ENCODE measurements around the gene CYSRT1.

The CYSRT1 gene

DNA sequence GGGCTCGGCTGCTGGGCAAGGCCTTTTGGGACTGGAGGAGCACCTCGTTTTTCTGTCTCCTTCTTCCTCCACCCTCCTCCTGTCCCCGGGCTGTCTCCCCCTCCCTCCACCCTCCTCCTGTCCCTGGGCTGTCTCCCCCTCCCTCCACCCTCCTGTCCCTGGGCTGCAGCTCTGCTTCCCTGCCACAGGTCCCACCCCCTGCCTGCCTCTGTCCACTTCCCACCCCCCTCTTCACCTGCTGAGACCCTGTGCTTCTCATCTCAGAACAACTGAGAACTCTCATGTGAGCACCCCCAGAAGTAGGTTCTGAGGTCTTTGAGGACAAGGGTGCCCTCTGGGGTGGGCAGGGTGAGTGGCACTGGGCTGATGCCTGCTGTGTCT is 46.7 kb downstream of the CYSRT1 start:
- no peak for DNase-seq (ENCODE audit: low spot score)

DNA sequence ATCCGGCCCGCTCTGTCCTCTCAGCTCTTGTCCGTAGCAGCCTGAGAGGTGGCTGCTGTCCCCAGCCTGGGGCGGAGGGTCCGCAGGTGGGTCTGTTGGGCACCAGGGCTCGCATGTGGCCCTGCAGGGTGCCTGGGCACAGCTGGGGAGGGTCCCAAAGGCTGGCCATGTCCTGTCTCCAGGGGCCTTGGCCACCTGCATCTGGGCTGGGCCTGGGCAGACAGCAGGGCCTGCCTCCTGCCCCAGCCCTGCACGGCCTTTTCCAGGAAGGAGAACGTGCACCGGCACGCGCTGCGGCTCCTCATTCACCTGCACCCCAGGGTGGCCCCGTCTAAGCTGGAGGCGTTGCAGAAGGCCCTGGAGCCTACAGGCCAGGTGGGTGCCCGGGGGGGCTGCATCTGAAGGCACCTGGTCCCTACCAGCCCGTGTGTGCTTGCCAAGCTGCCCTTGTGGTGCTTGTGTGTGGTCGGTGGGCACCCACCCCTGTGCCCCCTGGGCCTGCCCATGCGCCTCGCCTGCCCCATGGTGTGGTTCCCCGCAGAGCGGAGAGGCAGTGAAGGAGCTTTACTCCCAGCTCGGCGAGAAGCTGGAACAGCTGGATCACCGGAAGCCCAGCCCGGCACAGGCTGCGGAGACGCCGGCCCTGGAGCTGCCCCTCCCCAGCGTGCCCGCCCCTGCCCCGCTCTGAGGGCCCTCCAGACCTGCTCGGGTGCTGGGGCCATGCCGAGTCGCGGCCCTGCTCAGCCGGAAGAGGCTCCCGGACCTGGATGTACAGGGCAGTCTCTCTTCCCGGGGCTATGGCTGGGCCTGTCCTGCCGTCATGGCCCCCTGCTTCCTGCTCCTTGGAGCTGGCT is 47.5 kb downstream of the CYSRT1 start:
- no peak for DNase-seq (ENCODE audit: low spot score)

DNA sequence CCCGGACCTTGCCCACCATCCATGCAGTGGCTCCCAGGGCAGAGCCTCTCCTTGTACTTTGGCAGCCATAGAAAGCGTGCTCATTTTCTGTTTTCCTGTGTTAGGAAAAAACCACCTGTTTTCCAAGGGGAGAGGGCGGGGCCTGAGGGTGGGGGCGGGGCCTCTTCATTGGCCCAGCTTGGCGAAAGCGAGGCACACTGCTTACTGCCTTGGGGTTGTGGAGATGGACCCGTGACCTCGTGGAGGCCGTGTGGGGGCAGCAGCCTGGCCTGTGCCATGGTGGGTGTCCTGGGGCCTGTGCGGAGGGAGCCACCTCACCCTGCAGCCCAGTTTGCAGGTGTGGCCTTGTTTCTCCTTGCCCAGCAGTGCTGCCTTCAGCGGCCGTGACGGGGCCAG is 48.1 kb downstream of the CYSRT1 start:
- DNase-seq (ENCODE audit: low spot score) = no peak

DNA sequence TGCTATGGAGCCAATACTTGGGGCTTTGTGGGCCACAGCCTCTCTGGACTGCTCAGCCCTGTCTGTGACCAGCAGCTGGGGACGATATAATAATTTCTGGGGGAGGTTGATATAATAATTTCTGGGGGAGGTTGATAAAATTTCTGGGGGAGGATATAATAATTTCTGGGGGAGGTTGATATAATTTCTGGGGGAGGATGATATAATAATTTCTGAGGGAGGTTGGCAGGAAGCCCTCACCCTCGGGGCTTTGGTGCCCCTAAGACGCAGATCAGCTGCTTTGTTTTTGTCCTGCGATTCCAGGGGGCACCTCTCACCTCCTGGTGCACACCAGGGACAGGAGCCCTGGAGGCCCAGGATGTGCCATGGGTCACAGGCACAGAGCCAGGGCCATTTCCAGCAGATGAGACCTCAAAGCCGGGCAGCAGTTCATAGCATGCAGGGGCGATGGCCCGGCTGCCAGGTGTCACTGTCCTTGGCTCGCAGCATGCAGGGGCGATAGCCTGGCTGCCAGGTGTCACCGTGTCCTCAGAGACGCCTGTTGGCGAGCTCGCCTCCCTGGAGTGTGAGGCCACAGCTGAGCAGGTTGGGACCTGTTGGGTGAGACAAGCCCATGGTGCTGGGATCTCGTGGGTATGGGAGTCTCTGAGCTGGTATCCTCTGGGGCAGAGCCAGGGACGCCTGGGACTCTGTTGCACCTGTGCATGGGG is 48.8 kb downstream of the CYSRT1 start:
- no peak for DNase-seq (ENCODE audit: low spot score)

DNA sequence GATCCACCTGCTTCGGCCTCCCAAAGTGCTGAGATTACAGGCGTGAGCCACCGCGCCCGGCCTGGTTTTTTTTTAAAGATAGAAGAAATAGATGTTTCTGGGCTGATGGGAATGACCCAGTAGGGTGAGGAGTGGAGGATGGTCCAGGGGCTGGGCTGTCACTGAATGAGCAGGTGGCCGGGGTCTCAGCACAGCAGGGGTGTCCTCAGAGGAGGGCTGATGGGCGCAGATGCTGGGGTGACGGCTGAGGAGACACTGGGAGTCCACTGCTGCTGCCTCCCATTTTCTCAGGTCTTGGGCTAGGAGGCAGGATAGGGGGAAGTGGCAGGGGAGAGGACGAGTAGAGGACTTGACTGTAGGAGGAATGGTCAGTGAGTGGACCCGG is 50.2 kb downstream of the CYSRT1 start:
- DNase-seq (ENCODE audit: low spot score) = no peak
